NCI-H82 treated with DMSO at 0.1 percent for 48 hours (cell line): ENCODE measurements around the gene PRKG1.
A peak's percentile ranks its signal among the peaks of the same experiment; 100 is the strongest.

Source experiments
- DNase-seq: peaks from one replicate; lab custom pipeline; 2025; ENCODE audit not compliant: unreplicated experiment; lab: John Stamatoyannopoulos, UW

Gene PRKG1

GRCh38 chr10:51897560-51897959, 823.3 kb downstream of the PRKG1 start:
- DNase-seq, result no peak

- DNase-seq, result no peak
Observed at GRCh38 chr10:51900180-51900579, 825.9 kb downstream of the PRKG1 start.

GRCh38 chr10:51903675-51904074, 829.4 kb downstream of the PRKG1 start:
- DNase-seq, result no peak

GRCh38 chr10:51905032-51905431, 830.7 kb downstream of the PRKG1 start:
- peak; percentile 18 for DNase-seq

- DNase-seq, result no peak
Observed at GRCh38 chr10:51907361-51907760, 833.1 kb downstream of the PRKG1 start.

- no peak for DNase-seq
Observed at GRCh38 chr10:51910189-51910588, 835.9 kb downstream of the PRKG1 start.

- DNase-seq, result no peak
Observed at GRCh38 chr10:51910596-51910995, 836.3 kb downstream of the PRKG1 start.

- no peak for DNase-seq
Observed at GRCh38 chr10:51911723-51912122, 837.4 kb downstream of the PRKG1 start.

GRCh38 chr10:51915031-51915542, 840.8 kb downstream of the PRKG1 start:
- DNase-seq, result no peak

- no peak for DNase-seq
Observed at GRCh38 chr10:51918440-51918839, 844.2 kb downstream of the PRKG1 start.

GRCh38 chr10:51918884-51919325, 844.6 kb downstream of the PRKG1 start:
- no peak for DNase-seq

GRCh38 chr10:51920672-51921071, 846.4 kb downstream of the PRKG1 start:
- no peak for DNase-seq

GRCh38 chr10:51924359-51924758, 850.1 kb downstream of the PRKG1 start:
- DNase-seq, result no peak

- DNase-seq, result no peak
Observed at GRCh38 chr10:51926337-51926736, 852.0 kb downstream of the PRKG1 start.

GRCh38 chr10:51928162-51928561, 853.9 kb downstream of the PRKG1 start:
- no peak for DNase-seq

GRCh38 chr10:51932530-51932929, 858.2 kb downstream of the PRKG1 start:
- no peak for DNase-seq

GRCh38 chr10:51934373-51934772, 860.1 kb downstream of the PRKG1 start:
- no peak for DNase-seq

- DNase-seq, result no peak
Observed at GRCh38 chr10:51935341-51935740, 861.1 kb downstream of the PRKG1 start.

- no peak for DNase-seq
Observed at GRCh38 chr10:51937308-51938140, 863.2 kb downstream of the PRKG1 start.

GRCh38 chr10:51950371-51950995, 876.2 kb downstream of the PRKG1 start:
- DNase-seq, result no peak

- no peak for DNase-seq
Observed at GRCh38 chr10:51950996-51951555, 876.8 kb downstream of the PRKG1 start.

- no peak for DNase-seq
Observed at GRCh38 chr10:51951601-51952000, 877.3 kb downstream of the PRKG1 start.
